NCI-H524 (cell line): Measurements from ENCODE around the gene KCNAB2.

Source experiments
- DNase-seq, 2 experiments: peaks; one replicate each; lab custom pipeline; 2025; lab: John Stamatoyannopoulos, UW

KCNAB2 gene

DNA sequence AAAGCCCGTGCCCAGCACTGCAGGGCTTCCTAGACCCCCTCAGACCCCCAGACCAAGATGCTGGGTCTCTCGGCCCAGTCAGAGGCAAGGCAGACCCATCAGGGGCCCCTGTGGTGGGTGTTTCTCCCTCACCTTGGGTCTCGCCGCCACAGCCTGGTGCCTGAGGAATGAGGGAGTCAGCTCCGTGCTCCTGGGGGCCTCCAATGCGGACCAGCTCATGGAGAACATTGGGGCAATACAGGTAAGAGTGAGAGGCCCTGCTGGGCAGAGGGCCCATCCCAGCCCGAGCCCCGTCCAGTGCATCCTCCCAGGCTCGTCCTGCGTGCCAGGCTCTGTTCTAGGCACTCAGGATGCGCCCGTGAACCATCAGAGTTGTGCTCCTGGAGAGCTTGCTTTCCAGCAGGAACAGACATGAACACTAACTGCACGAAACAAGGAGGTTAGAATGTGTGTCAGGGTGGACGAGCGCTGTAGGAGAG lies 51.5 kb downstream of the KCNAB2 start:
- DNase-seq = no peak

- DNase-seq = no peak
Observed at GRCh38 chr1:6097824-6098223, 52.1 kb downstream of the KCNAB2 start.

DNA sequence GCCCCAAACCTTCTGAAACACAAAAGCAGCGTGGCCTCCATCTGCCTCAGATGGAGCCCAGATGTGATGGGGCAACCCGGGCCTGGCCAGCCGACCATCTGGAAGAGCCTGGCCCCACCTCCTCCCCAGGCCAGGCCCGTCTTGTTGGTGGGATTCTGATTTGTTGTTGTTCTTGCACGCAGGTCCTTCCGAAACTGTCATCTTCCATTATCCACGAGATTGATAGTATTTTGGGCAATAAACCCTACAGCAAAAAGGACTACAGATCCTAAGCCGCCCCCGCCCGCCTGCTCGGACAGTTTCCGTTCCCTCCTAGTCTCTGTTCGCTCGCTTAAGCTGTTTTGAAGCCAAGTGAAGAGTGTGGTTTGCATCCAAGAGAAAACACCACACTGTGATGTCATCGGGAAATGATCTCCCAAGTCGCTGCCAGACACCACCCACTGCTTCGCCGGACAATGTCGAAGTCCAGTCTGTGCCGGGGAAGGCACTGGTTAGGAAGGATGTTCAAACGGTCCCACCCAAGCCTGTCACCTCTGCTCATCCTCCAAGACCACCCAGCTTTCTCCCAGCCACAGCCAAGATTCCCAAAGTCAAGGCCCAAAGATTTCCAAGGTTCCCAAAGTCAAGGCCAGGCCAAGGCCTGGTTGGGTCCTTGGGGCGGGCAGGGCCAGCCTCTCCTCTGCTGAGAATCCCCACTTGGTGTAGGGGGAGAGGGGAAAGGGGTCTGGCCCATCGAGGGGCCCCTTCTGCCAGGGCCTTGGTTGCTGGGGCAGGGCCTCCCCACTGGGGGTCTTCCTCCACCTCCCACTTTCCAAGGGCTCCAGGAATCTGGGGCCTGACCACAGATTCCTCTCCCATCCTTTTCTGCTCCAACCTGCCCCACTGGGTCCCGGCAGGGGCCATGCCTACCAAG lies 52.9 kb downstream of the KCNAB2 start:
- DNase-seq = no peak

DNA sequence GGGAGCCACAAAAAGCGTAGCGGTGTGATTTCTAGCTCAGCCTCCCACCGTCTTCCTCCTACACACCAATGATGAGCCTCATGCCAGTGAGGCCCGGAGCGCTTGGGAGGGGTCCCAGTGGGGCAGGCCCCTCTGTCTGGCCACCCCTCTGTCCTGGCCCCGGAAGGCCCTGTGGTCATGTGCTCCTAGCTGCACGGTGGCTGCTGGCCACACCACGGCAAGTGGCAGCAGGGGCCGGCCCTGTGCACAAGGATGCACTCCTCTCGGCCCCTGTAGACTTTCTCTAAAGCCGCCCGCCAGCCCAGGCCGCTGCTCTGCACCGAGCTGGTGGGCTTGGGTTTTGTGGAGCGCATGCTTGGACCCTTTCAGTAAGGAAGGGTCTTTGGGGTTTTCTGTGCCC lies 53.6 kb downstream of the KCNAB2 start:
- no peak for DNase-seq

GRCh38 chr1:6099787-6100765 lies 54.4 kb downstream of the KCNAB2 start:
- no peak for DNase-seq

- DNase-seq = no peak
Observed at GRCh38 chr1:6100861-6101783, 55.4 kb downstream of the KCNAB2 start.

- DNase-seq = no peak
Observed at GRCh38 chr1:6101826-6102531, 56.3 kb downstream of the KCNAB2 start.

DNA sequence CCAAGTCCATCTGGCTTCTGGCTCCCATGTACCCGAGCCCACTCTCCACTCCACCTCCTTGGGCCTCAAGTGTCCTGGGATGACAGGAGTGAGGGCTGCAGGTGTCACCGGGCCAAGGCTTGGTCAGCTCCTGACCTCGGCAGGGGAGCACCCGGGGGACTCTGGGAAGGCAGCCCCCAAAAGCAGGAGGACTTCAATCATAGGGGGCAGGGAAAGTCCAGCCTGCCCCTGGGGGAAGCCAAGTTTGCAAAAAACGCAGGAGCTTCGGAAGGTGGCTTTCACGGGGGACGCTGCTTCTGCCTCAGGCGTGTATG lies 56.8 kb downstream of the KCNAB2 start:
- no peak for DNase-seq

DNA sequence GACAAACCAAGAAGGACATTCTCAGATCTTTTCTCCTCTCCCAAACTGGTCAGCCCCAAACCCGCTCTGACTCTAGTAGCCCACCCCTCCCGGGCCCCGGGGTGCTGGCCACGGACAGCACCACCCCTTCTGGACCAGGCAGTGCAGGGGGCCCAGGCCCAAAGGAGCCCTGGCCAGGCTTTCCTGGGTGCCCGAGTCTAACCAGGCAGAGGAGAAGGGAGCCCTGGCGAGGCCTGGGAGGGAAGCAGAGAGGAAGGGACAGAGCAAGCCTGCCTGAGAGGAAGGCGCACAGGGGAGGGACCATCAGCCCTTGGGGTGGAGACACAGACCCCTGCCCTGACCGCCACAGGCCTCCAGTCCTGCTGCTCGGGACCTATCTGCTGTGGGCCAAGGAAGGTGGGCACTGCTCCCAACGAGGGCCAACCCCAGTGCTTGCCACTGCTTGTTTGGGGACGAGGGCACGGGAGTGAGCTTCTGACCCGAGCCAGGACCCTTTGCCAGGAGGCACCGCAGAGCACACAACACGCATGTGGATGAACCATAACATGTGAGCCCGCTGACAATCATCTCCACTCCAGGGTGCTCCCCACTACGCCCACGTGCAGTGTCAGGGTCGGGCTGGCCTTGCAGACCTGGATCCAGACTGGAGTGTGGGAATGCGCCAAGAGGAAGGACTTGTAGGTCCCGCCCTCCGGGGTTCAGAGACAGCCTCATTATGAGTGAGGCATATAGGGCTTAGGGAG lies 57.6 kb downstream of the KCNAB2 start:
- no peak for DNase-seq

DNA sequence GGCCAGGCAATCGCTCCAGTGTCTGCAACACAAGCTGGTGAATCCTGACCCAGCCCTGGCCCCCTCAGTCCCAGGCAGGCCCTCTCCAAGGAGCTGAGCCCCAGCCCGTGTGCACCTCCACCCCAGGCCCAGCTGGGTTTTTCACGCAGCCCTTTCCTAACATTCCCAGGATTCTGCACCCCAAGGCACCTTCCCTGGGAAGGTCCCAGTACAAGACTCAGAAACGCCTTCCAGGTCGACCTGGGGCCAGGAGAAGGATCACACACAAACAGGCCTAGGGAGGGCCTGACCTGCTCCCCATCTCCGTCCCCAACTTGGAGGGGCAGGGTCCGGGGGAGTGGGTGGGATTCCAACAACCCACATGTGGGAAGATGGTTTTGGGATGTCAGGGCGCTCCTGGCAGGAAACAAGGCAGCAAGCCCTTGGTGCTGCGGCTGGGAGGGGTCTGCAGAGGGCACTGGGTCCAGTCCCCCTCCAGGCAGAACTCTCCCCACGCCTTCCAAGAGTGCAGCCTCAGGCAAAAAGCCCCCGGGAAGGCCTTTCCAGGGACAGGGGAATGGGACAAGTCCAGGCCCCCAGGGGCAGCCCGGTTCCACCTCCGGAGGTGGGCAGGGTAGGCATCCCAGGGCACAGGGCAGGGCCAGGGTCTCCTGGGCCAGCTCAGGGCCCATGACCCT lies 58.3 kb downstream of the KCNAB2 start:
- no peak for DNase-seq

DNA sequence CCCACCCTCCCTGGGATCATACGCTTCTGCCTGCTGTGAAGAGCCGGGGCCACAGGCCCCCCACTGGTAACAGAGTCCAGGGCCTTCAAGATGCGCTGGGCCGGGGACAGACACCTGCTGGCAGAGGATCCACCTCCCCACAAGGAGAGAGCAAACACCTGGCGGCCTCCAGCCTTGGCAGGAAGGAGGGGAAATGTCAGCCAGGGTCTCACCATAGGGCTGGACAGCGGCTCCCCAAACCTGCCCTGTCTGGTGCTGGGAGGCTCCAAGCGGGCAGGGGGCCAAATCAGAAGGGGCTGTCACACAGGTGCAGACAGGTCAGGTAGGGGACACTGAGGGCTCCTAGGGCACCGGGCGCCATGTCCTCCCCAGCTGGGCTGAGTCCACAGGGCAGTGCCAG lies 58.9 kb downstream of the KCNAB2 start:
- no peak for DNase-seq

DNA sequence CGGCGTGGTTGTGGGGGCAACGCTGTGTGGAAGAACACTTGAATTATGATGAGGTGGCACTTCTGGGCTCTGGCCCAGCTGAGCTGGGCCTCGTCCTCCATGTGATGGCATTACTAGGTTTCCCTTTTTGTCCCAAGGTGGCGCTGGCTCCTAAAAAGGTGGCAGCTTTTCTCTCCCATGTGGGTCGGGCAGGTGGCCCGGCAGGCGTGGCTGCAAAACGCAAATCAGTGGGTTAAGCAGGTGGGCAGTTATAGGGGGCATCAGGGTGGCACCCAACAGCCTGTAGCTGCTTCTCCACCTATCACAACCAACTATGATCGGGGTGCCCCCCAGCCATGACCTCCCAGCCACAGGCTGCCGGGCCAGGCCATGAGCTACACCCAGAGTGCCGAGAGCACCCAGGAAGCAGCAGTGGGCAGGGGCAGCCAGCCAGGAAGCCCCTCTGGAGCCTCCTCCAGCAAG lies 59.6 kb downstream of the KCNAB2 start:
- DNase-seq = peak in 1 of 2 experiments; percentile 20

DNA sequence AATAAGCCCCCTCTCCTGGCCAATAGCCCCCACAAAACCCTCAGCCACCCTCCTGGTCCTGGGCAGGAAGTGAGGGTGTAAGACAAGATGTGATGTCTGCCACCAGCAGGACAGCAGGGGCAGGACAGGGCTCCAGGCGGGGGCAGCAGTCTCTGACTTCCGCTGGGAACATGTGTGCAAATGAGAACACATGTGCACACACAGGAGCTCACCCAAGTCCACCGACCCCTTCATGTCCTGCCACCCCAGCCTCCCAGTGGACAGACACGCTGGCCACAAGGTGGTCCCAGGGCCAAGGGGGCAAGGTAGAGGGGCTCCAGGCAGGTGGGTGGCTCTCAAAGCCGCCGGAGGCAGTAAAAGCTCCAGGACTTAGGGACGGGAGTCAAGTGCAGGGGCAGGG lies 60.1 kb downstream of the KCNAB2 start:
- no peak for DNase-seq

- no peak for DNase-seq
Observed at GRCh38 chr1:6106321-6106731, 60.6 kb downstream of the KCNAB2 start.

DNA sequence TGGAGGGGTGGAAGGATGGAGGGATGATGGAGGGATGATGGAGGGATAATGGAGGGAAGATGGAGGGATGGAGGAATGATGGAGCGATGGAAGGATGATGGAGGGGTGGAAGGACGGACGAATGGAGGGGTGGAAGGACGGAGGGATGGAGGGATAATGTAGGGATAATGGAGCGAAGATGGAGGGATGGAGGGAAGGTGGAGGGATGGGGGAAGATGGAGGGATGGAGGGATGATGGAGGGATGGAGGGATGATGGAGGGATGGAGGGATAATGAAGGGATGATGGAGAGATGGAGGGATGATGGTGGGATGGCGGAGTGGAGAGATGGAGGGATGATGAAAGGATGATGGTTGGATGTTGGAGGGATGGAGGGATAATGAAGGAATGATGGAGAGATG lies 61.3 kb downstream of the KCNAB2 start:
- no peak for DNase-seq

- no peak for DNase-seq
Observed at GRCh38 chr1:6107409-6108356, 62.0 kb downstream of the KCNAB2 start.

GRCh38 chr1:6108476-6108875 lies 62.8 kb downstream of the KCNAB2 start:
- DNase-seq = no peak

DNA sequence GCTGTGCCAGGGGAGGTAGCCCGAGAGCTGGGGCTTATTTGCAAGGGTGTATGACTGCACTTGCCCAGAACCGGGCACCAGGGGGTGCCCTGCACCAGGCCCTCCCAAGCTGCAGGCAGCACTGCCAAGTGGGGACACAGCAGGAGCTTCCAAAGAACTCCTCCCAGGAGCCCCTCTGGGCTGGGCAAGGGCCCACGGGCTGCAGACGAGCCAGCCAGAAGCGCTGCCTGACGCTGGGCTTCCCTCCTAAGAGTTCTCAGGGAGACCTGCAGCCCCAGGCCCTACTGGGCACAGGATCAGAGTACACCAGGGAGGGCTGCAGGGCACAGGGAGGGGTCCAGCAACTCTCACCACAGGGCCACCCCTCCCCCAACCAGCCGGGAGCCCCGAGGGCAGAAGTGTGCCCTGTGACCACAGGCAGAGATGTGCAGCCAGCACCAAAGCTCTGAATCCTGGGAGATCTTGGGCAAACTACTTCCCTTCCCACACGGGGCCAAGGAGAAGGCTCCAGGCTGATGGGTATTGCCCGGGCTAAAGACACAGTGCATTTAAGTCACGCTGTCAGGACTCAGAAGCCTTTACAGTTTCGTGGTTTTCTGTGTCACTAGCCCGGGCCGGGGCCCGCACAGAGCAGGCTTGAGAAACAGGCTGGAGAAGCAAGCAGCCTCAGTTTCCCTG lies 63.4 kb downstream of the KCNAB2 start:
- DNase-seq = peak; percentile 37 to 77
